HL-60 (cell line): ENCODE data around the gene RINL.

ENCODE experiments used
- DNase-seq, 2 experiments: peaks; one replicate each; pipeline ENCODE4 v3.0.0-alpha.2; 2010 to 2020; ENCODE audit warnings: low read depth in 1 of 2, low spot score in 1 of 2
- H3K27ac ChIP-seq: fragments of 250-450 bp; sonication (Bioruptor Pico); replicated peaks from 2 replicates; pipeline ENCODE4 v1.5.1; 2020; ENCODE audit warnings: mild to moderate bottlenecking, moderate library complexity
- H3K27me3 ChIP-seq: fragments of 250-450 bp; sonication (Bioruptor Pico); 2 replicates; pipeline ENCODE4 v1.5.1; 2021; ENCODE audit warnings: mild to moderate bottlenecking, moderate library complexity; ENCODE audit not compliant: insufficient read depth, poor library complexity, severe bottlenecking
- H3K4me3 ChIP-seq: replicated peaks from 2 replicates; pipeline ENCODE4 v1.5.1; 2011; ENCODE audit warnings: mild to moderate bottlenecking, control low read depth, low read length; ENCODE audit not compliant: insufficient read depth
- CTCF ChIP-seq: IDR thresholded peaks from one replicate; pipeline ENCODE4 v1.5.1; 2011; ENCODE audit warnings: low read length, control low read depth, inconsistent platforms; ENCODE audit not compliant: insufficient read depth
- GABPA ChIP-seq: IDR thresholded peaks from 2 replicates; pipeline ENCODE4 v1.6.1; 2012; ENCODE audit warnings: low read depth
- POLR2AphosphoS5 ChIP-seq: IDR thresholded peaks from 2 replicates; pipeline ENCODE4 v1.6.1; 2012; ENCODE audit warnings: low read depth
- REST ChIP-seq: IDR thresholded peaks from 2 replicates; pipeline ENCODE4 v1.6.1; 2012; ENCODE audit warnings: low read depth; ENCODE audit not compliant: insufficient replicate concordance
- SPI1 ChIP-seq: IDR thresholded peaks from 2 replicates; pipeline ENCODE4 v1.6.1; 2012; ENCODE audit warnings: low read depth, mild to moderate bottlenecking, borderline replicate concordance

The RINL gene

GRCh38 chr19:38836159-38836982, 41.7 kb downstream of the RINL start:
- Histone ChIP-seq H3K27me3 (no peaks in the 10 kb centered on the region), H3K4me3 (no peak overlapping the region), H3K27ac (no peak overlapping the region)
- DNase-seq, result no peak
- TF ChIP-seq POLR2AphosphoS5 (no peak), GABPA (no peak), REST (no peak), SPI1 (no peak), CTCF (no peak)

DNA sequence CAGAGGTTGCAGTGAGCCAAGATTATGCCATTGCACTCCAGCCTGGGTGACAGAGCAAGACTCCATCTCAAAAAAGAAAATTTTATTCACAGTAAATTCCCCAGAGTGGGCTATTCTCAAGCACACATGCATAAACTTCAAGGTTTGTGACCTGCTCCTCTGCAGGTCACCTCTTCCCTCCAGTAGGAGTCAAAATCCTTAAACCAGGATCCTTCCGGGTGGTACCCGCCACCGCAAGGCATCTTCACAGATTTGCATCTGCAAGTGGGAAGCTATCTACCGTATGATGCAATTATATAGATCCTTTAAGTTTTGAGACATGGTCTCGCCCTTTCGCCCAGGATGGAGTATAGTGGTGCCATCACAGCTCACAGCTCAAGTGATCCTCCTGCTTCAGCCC, 43.5 kb downstream of the RINL start:
- no peak overlapping the region for H3K4me3 ChIP-seq
- H3K27me3 ChIP-seq, result no peaks in the 10 kb centered on the region
- DNase-seq, result no peak
- H3K27ac ChIP-seq, result no peak overlapping the region
- no peak for TF ChIP-seq GABPA
- TF ChIP-seq POLR2AphosphoS5, result no peak
- TF ChIP-seq CTCF, result no peak
- TF ChIP-seq SPI1, result no peak
- no peak for TF ChIP-seq REST

- no peak overlapping the region for H3K4me3 ChIP-seq
- H3K27ac ChIP-seq, result no peak overlapping the region
- TF ChIP-seq SPI1, result no peak
- TF ChIP-seq GABPA, result no peak
- TF ChIP-seq CTCF, result no peak
- no peak for TF ChIP-seq REST
- no peak for TF ChIP-seq POLR2AphosphoS5
- no peak for DNase-seq
- H3K27me3 ChIP-seq, result no peaks in the 10 kb centered on the region
Measured at GRCh38 chr19:38834104-38834490, 44.0 kb downstream of the RINL start.
